Transverse colon (tissue), 4 donors: ENCODE data around the gene INO80D. TPM values are rescaled to one million over a fixed set of nuclear protein-coding genes. Genes with fewer than 3 reads are reported as not detected.

ENCODE experiments used
- DNase-seq: peaks from one replicate; pipeline ENCODE4 v3.0.0-alpha.2; 2019
- H3K27ac ChIP-seq, 4 donors: fragments of 200-600 bp; sonication (generic); 2 replicates each; pipeline ENCODE4 v1.5.1; 2016 to 2018; ENCODE audit warnings: inconsistent platforms in 4 of 4
- H3K27me3 ChIP-seq: fragments of 200-600 bp; sonication (generic); 2 replicates; pipeline ENCODE4 v1.5.1; 2017; ENCODE audit warnings: inconsistent platforms
- H3K36me3 ChIP-seq, 4 donors: fragments of 200-600 bp; sonication (generic); 2 replicates each; pipeline ENCODE4 v1.5.1; 2017 to 2019; ENCODE audit warnings: inconsistent platforms in 4 of 4
- H3K4me1 ChIP-seq, 4 donors: fragments of 200-600 bp; sonication (generic); 2 replicates each; pipeline ENCODE4 v1.5.1; 2017 to 2020; ENCODE audit warnings: inconsistent platforms in 4 of 4
- H3K4me3 ChIP-seq, 4 donors: fragments of 200-600 bp; sonication (generic); 1 replicate in 1 of 4; 2 replicates in 3 of 4; pipeline versions ENCODE4 v1.5.1 to v1.6.1; 2017 to 2019; ENCODE audit warnings: inconsistent platforms in 4 of 4
- H3K9me3 ChIP-seq, 2 donors: fragments of 200-600 bp; sonication (generic); 2 replicates each; pipeline ENCODE4 v1.5.1; 2017 to 2019; ENCODE audit warnings: inconsistent platforms in 2 of 2
- CTCF ChIP-seq, 5 experiments: fragments of 200-600 bp in 3 of 5; fragments of 450-650 bp in 2 of 5; sonication (generic) in 3 of 5; IDR thresholded peaks; 1 replicate in 2 of 5; 2 replicates in 3 of 5; pipeline ENCODE4 v1.5.1; 2016 to 2017; ENCODE audit warnings: antibody characterized with exemption in 5 of 5, inconsistent platforms in 3 of 5, mild to moderate bottlenecking in 2 of 5, moderate library complexity in 1 of 5
- EP300 ChIP-seq: sonication (generic); formaldehyde crosslinking; IDR thresholded peaks from one replicate; pipeline ENCODE4 v1.6.1; 2017; ENCODE audit warnings: antibody characterized with exemption, low read depth
- POLR2A ChIP-seq: fragments of 450-650 bp; IDR thresholded peaks from one replicate; pipeline ENCODE4 v1.6.1; 2016; ENCODE audit warnings: antibody characterized with exemption, mild to moderate bottlenecking, moderate library complexity
- POLR2AphosphoS5 ChIP-seq, 3 donors: sonication (generic); formaldehyde crosslinking; IDR thresholded peaks; one replicate each; pipeline ENCODE4 v1.6.1; 2016; ENCODE audit warnings: antibody characterized with exemption in 3 of 3
- WGBS, 2 donors: methylation state at CpG; one replicate each; pipeline ENCODE4 v1.1.5; 2018; ENCODE audit warnings: low coverage in 1 of 2; 5-methylcytosine and 5-hydroxymethylcytosine counted together
- in situ Hi-C, 4 donors: fragments of 200-750 bp; cut with MboI; loops; one replicate each; pipeline versions ENCODE4 v1.15.0 to v1.15.1; 2017; ENCODE audit warnings: low sequenced_read_pairs in 3 of 4, low pct_ligation_motif_present in 1 of 4, low pct_unique_long_range_greater_than_20kb in 1 of 4
- intact Hi-C: fragments of 100-400 bp; cut with DNase I; formaldehyde crosslinking; loops from one replicate; pipeline ENCODE4 v1.15.1; 2023; ENCODE audit warnings: low total_unique reads
- total RNA-seq, 4 donors: library from RNA; depleted of rRNA; stranded (reverse); fragments of >200 nt; gene quantifications; one replicate each; pipeline ENCODE4 v1.1.0, GENCODE V29; 2016

INO80D gene
- total RNA-seq, 4 donors from 2014 or later: 22.9 to 46.8 (median 31.2) TPM

DNA sequence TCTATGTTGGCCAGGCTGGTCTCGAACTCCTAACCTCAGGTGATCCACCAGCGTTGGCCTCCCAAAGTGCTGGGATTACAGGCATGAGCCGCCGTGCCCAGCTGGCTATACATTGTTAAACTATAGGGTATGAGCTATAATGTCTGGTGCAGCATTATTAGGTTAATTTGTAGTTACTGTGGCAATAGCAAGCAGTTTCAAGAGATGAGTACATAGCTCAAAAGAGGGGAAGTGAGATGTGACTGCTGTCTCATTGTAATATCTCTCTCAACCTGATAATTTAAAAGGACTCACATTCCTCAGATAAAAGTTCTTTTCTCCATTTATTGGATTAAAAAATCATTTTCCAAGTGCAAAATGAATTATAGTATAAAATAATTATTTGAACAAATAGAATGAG, 116.4 kb downstream of the INO80D start:
- WGBS, 2 donors: 89 to 100% methylated on average over 2 to 4 of the region's 4 CpGs
- H3K27ac ChIP-seq: no peak overlapping the region
- intact Hi-C loops: no loop called here
- in situ Hi-C loops: no loop called here
- no peak for DNase-seq
- no peaks in the 10 kb centered on the region for H3K9me3 ChIP-seq
- no peak for TF ChIP-seq CTCF (IDR thresholded peaks at IDR 0.05)
- no peak for TF ChIP-seq POLR2AphosphoS5 (IDR thresholded peaks at IDR 0.05)
- no peak for TF ChIP-seq POLR2A
- no peak for TF ChIP-seq EP300
- peaks cover 0 to 30% (median 9%) of the 10 kb centered on the region in 4 donors for H3K4me1 ChIP-seq
- no peaks in the 10 kb centered on the region for H3K36me3 ChIP-seq
- H3K27me3 ChIP-seq: no peaks in the 10 kb centered on the region
- no peak overlapping the region for H3K4me3 ChIP-seq

DNA sequence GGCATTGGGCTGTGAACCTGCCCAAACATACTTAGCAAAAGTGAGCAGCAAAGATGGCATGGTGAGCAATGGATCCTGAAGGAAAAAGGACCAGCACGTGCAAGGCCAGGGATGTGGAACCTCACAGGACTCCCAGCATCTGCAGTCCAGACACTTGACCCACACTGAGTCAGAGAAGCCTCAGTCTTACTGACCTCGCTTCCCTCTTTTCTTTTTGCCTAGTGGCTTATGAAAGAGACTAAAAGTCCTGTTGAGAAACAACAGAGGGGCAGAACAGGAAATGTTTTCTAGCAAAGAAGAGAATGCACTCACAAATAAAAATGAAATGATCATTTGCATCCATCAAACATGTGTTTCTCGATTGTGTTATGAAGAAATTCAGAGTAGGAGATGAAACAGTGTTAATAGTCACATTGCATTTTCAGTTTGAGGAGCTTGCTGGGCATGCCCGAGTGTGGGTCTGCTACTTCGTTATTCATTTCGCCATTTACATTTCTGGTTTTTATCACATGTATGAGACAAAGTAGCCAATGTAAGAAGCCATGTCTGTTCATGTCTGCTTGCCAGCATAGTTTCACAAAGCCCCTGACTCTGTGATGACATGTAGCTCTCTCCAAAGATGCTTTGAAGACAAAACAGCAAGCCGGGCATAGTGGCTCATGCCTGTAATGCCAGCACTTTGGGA, 118.4 kb downstream of the INO80D start:
- 71 to 73% methylated on average over 4 to 7 of the region's 7 CpGs for WGBS, 2 donors
- H3K9me3 ChIP-seq: no peaks in the 10 kb centered on the region
- TF ChIP-seq POLR2AphosphoS5 (IDR thresholded peaks at IDR 0.05) (no peak), EP300 (no peak), POLR2A (no peak), CTCF (IDR thresholded peaks at IDR 0.05) (no peak)
- H3K4me1 ChIP-seq: peaks cover 0 to 22% (median 7%) of the 10 kb centered on the region in 4 donors
- no peak overlapping the region for H3K4me3 ChIP-seq
- no peaks in the 10 kb centered on the region for H3K36me3 ChIP-seq
- no peak overlapping the region for H3K27ac ChIP-seq
- intact Hi-C loops: no loop called here
- no peaks in the 10 kb centered on the region for H3K27me3 ChIP-seq
- no peak for DNase-seq
- in situ Hi-C loops: no loop called here

DNA sequence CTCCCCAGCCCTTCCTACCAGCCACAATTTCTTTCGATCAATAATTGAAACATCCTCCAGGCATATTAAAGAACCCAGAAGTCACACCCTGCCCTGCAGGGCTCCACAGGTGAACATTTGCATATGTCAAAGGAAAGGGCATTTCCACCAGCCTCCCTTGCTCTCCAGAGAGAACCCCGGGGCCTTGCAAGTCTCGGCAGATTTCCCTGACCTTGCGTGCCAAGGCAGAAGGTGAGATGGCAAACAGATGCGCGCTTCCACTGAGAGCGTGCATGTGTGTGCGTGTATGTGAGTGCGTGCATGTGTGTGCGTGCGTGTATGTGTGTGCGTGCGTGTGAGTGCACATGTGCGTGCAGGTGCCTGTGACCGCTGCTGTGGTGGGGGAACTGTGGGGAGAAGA, 120.3 kb downstream of the INO80D start:
- intact Hi-C loops: no loop called here
- no peaks in the 10 kb centered on the region for H3K36me3 ChIP-seq
- in situ Hi-C loops: no loop called here

DNA sequence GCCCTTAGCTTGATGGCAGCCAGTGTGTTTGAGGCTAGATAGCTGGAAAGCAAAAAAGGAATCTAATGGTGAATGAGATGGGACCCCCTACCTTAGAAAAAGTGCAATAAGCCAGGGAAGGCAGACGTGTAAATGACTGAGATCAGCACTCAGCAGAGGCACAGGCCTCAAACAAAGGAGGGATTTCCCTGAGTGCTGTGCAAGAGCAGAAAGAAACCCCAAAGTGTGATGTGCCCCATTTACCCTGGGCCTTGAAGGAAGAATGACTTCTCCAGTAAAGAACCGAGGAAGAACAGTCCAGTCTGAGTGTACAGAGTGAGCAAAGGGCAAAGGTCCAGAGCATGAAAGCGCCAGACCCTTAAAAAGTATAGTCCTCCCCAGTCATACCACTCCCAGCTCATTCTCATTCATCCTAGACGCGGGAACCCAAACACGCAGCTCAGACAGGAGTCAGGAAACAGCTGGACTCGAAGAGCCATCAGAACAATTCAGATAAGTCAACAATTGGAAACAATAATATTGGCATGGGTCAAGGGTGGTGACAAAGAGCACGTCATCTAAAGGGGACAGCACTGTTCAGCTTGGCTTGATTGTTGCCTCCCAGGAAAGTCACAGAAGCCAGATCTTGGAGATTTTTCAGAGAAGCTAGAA, 121.7 kb downstream of the INO80D start:
- TF ChIP-seq POLR2A (no peak), POLR2AphosphoS5 (IDR thresholded peaks at IDR 0.05) (no peak), EP300 (no peak), CTCF (IDR thresholded peaks at IDR 0.05) (no peak)
- DNase-seq: no peak
- intact Hi-C loops (no loop called here), in situ Hi-C loops (no loop called here)
- H3K9me3 ChIP-seq: no peaks in the 10 kb centered on the region
- no peak overlapping the region for H3K27ac ChIP-seq
- H3K27me3 ChIP-seq: no peaks in the 10 kb centered on the region
- H3K4me1 ChIP-seq: peaks cover 0 to 10% (median 4%) of the 10 kb centered on the region in 4 donors
- no peak overlapping the region for H3K4me3 ChIP-seq
- H3K36me3 ChIP-seq: no peaks in the 10 kb centered on the region
- 43 to 60% methylated on average over 8 of the region's 8 CpGs for WGBS, 2 donors

More for the DNA sequence above, 120.3 kb downstream of the INO80D start:
- Histone ChIP-seq H3K9me3 (no peaks in the 10 kb centered on the region), H3K4me3 (no peak overlapping the region), H3K4me1 (peaks cover 0 to 10% (median 4%) of the 10 kb centered on the region in 4 donors), H3K27ac (no peak overlapping the region), H3K27me3 (no peaks in the 10 kb centered on the region)
- 90 to 100% methylated on average over 2 to 15 of the region's 15 CpGs for WGBS, 2 donors
- DNase-seq: no peak
- TF ChIP-seq POLR2A (no peak), CTCF (IDR thresholded peaks at IDR 0.05) (no peak), POLR2AphosphoS5 (IDR thresholded peaks at IDR 0.05) (no peak)
